ENCODE measurements around the gene ZFAND3.

ZFAND3 gene
- total RNA-seq: 32.3 to 39.3 reads per million in 2 donors

- peak; percentile 83 for DNase-seq
These were observed at the start of gene ZFAND3 for GRCh38 chr6:37819177-37819801. Gene ZFAND3 (plus strand): TSS chr6:37819727. CDS start chr6:37819946, 219 bp downstream.

GRCh38 chr6:37774028-37774680 lies 45.4 kb upstream of the ZFAND3 start:
- no peak for DNase-seq

GRCh38 chr6:37776566-37776965 lies 43.0 kb upstream of the ZFAND3 start:
- no peak for DNase-seq

GRCh38 chr6:37777272-37777834 lies 42.2 kb upstream of the ZFAND3 start:
- DNase-seq: no peak

- DNase-seq: no peak
These were observed 40.3 kb upstream of the ZFAND3 start for GRCh38 chr6:37779111-37779800.

- DNase-seq: no peak
These were observed 39.5 kb upstream of the ZFAND3 start for GRCh38 chr6:37779902-37780628.

GRCh38 chr6:37781788-37782187 lies 37.7 kb upstream of the ZFAND3 start:
- no peak for DNase-seq

- no peak for DNase-seq
These were observed 36.3 kb upstream of the ZFAND3 start for GRCh38 chr6:37783025-37783855.

GRCh38 chr6:37783856-37784584 lies 35.5 kb upstream of the ZFAND3 start:
- no peak for DNase-seq

GRCh38 chr6:37784585-37784967 lies 35.0 kb upstream of the ZFAND3 start:
- DNase-seq: no peak

- DNase-seq: no peak
These were observed 34.4 kb upstream of the ZFAND3 start for GRCh38 chr6:37785002-37785662.

- DNase-seq: no peak
These were observed 33.8 kb upstream of the ZFAND3 start for GRCh38 chr6:37785663-37786270.

GRCh38 chr6:37787216-37787615 lies 32.3 kb upstream of the ZFAND3 start:
- DNase-seq: no peak

GRCh38 chr6:37788259-37788658 lies 31.3 kb upstream of the ZFAND3 start:
- DNase-seq: no peak

GRCh38 chr6:37791156-37791919 lies 28.2 kb upstream of the ZFAND3 start:
- peak; percentile 24 for DNase-seq

- DNase-seq: no peak
These were observed 27.0 kb upstream of the ZFAND3 start for GRCh38 chr6:37792457-37793033.

- no peak for DNase-seq
These were observed 26.5 kb upstream of the ZFAND3 start for GRCh38 chr6:37793067-37793466.

GRCh38 chr6:37794825-37795224 lies 24.7 kb upstream of the ZFAND3 start:
- no peak for DNase-seq
